A673 (cell line): ENCODE data around the gene NF1. TPM values are rescaled to one million over a fixed set of nuclear protein-coding genes. Genes with fewer than 3 reads are reported as not detected.

ENCODE experiments used
- BruUV-seq: library from RNA; stranded (reverse); fragments of 400-500 nt; replicated peaks from 2 replicates; lab custom pipeline; 2021; lab: Mats Ljungman, UMichigan
- CTCF ChIA-PET: fragments of 300-600 bp; sonication (Branson Sonifier 250); formaldehyde crosslinking; loops from one replicate; lab custom pipeline; 2022; ENCODE audit warnings: antibody characterized with exemption; lab: Charles Lee
- POLR2A ChIA-PET: fragments of 300-600 bp; sonication (Branson Sonifier 250); formaldehyde crosslinking; loops from one replicate; lab custom pipeline; 2022; ENCODE audit warnings: antibody characterized with exemption; ENCODE audit not compliant: low non-redundant PET; lab: Charles Lee
- DNase-seq: peaks from one replicate; pipeline ENCODE4 v3.0.0-alpha.2; 2015; ENCODE audit warnings: low spot score
- H3K27ac ChIP-seq: fragments of 200-600 bp; sonication (generic); 2 replicates; pipeline ENCODE4 v1.5.1; 2016; ENCODE audit warnings: mixed run types, low read depth, mild to moderate bottlenecking, mixed read lengths, antibody characterized with exemption, low read length; ENCODE audit not compliant: poor library complexity, severe bottlenecking
- H3K27me3 ChIP-seq: fragments of 200-600 bp; sonication (generic); replicated peaks from 2 replicates; pipeline ENCODE4 v1.6.1; 2017; ENCODE audit warnings: mixed run types, low read depth, mild to moderate bottlenecking, mixed read lengths, antibody characterized with exemption, low read length; ENCODE audit not compliant: insufficient read depth, poor library complexity
- H3K36me3 ChIP-seq: fragments of 200-600 bp; sonication (generic); 2 replicates; pipeline ENCODE4 v1.6.1; 2016; ENCODE audit warnings: mixed run types, mild to moderate bottlenecking, mixed read lengths, antibody characterized with exemption, low read length; ENCODE audit not compliant: insufficient read depth, poor library complexity, severe bottlenecking
- H3K4me1 ChIP-seq: fragments of 200-600 bp; sonication (generic); 2 replicates; pipeline ENCODE4 v1.6.1; 2017; ENCODE audit warnings: mixed run types, mild to moderate bottlenecking, mixed read lengths, antibody characterized with exemption, low read length; ENCODE audit not compliant: insufficient read depth, poor library complexity, severe bottlenecking
- H3K4me3 ChIP-seq: fragments of 200-600 bp; sonication (generic); 2 replicates; pipeline ENCODE4 v1.5.1; 2016; ENCODE audit warnings: low read depth, mixed run types, mild to moderate bottlenecking, mixed read lengths, low read length; ENCODE audit not compliant: poor library complexity, severe bottlenecking
- H3K9me3 ChIP-seq: fragments of 200-600 bp; sonication (generic); 2 replicates; pipeline ENCODE4 v1.6.1; 2016; ENCODE audit warnings: mixed run types, low read depth, mild to moderate bottlenecking, mixed read lengths, antibody characterized with exemption, low read length; ENCODE audit not compliant: poor library complexity, severe bottlenecking
- CTCF ChIP-seq: fragments of 300-800, 200-600 bp; sonication (generic); conservative IDR thresholded peaks from 2 replicates; pipeline ENCODE4 v1.5.1; 2017; ENCODE audit warnings: low read depth, mild to moderate bottlenecking, antibody characterized with exemption, low read length, moderate library complexity, mixed read lengths
- EZH2 ChIP-seq: fragments of 200-600 bp; sonication (generic); IDR thresholded peaks from 2 replicates; pipeline ENCODE4 v1.6.1; 2017; ENCODE audit warnings: borderline replicate concordance, low read depth, mild to moderate bottlenecking, mixed read lengths, antibody characterized with exemption, low read length; ENCODE audit not compliant: poor library complexity, severe bottlenecking
- intact Hi-C: fragments of 100-400 bp; cut with micrococcal nuclease; formaldehyde crosslinking; loops from one replicate; pipeline ENCODE4 v1.10.0; 2022; ENCODE audit not compliant: unreplicated experiment
- total RNA-seq: library from RNA; stranded (reverse); gene quantifications from 2 replicates; pipeline ENCODE4 v1.2.3, GENCODE V29; 2021

The NF1 gene
- total RNA-seq, 1 experiment from 2014 or later, result 32.1 TPM

DNA sequence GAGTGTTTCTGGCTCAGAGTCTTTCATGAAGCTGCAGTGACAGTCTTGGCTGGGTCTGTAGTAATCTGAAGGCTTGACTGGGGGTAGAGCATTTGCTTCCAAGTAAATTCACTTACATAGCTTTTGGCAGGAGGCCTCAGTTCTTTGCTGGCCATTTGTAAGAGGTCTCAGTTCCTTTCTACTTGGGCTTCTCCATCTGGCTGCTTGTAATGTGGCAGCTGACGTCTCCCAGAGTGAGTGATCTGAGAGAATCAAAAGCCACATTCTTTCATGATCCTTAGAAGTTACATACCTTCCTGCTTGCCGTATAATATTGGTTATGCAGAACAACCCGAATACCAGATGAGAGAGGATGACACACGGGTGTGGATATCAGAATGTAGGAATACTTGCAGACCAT, 39.8 kb downstream of the NF1 start:
- H3K27ac ChIP-seq, result no peak overlapping the region
- H3K36me3 ChIP-seq, result no peaks in the 10 kb centered on the region
- no peak for DNase-seq
- POLR2A ChIA-PET, result no interaction called here
- no peak overlapping the region for H3K4me3 ChIP-seq
- H3K9me3 ChIP-seq, result no peaks in the 10 kb centered on the region
- BruUV-seq, result no TSS peak
- H3K4me1 ChIP-seq, result no peaks in the 10 kb centered on the region
- CTCF ChIA-PET, result no interaction called here
- no peaks in the 10 kb centered on the region for H3K27me3 ChIP-seq
- TF ChIP-seq EZH2 (no peak), CTCF (no peak)
- intact Hi-C loops, result no loop called here

DNA sequence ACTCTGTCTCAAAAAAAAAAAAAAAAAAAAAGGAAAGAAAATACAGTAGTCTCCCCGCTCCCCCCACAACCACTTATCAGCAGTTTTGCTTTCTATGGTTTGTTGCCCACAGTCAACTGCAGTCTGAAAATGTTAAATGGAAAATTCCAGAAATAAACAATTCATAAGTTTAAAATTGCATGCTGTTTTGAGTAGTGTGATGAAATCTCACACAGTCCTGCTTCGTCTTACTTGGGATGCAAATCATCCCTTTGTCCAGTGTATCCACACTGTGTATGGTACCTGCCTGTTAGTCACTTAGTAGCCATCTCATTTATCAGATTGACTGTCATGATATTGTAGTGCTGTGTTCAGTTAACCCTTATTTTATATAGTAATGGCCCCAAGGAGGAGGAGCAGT, 41.5 kb downstream of the NF1 start:
- no peaks in the 10 kb centered on the region for H3K36me3 ChIP-seq
- ChIA-PET POLR2A (no interaction called here), CTCF (no interaction called here)
- no TSS peak for BruUV-seq
- H3K27me3 ChIP-seq, result no peaks in the 10 kb centered on the region
- H3K27ac ChIP-seq, result no peak overlapping the region
- intact Hi-C loops, result no loop called here
- DNase-seq, result no peak
- H3K4me1 ChIP-seq, result no peaks in the 10 kb centered on the region
- no peaks in the 10 kb centered on the region for H3K9me3 ChIP-seq
- H3K4me3 ChIP-seq, result no peak overlapping the region
- TF ChIP-seq EZH2 (no peak), CTCF (no peak)

DNA sequence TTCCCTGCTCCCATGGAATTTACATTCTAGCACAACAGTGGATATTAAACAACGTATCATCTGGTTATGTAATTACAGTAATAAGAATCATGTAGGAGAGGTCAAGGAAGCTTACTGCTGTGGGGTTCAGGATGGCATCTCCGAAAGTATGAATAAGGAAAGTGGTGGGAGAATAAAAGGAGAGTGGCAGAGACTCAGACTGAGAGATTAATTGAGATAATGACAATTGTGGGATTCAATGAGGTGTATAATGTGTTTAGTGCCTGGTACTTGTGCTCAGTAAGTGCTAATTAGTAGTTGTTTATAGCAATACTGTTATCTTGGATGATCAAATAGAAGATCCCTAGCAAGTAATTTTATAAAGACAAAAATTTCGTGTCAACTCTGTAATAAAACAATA, 45.3 kb downstream of the NF1 start:
- CTCF ChIA-PET, result no interaction called here
- intact Hi-C loops, result no loop called here
- H3K4me1 ChIP-seq, result no peaks in the 10 kb centered on the region
- H3K4me3 ChIP-seq, result no peak overlapping the region
- H3K27me3 ChIP-seq, result no peaks in the 10 kb centered on the region
- DNase-seq, result no peak
- no peak overlapping the region for H3K27ac ChIP-seq
- H3K36me3 ChIP-seq, result no peaks in the 10 kb centered on the region
- BruUV-seq, result no TSS peak
- no peaks in the 10 kb centered on the region for H3K9me3 ChIP-seq
- POLR2A ChIA-PET, result no interaction called here
- TF ChIP-seq CTCF (no peak), EZH2 (no peak)
